GM12865 (cell line): ENCODE results near the gene TTC4.

Experiments used
- DNase-seq: peaks from one replicate; pipeline ENCODE4 v3.0.0; 2010; ENCODE audit warnings: low read depth
- H3K4me3 ChIP-seq: 2 replicates; pipeline ENCODE4 v1.5.1; 2011; ENCODE audit warnings: mild to moderate bottlenecking, low read depth, low read length, control low read depth
- TF ChIP-seq, protein P1 (sequence below): IDR thresholded peaks from 2 replicates; pipeline ENCODE4 v1.5.1; 2011; ENCODE audit warnings: low read length, control low read depth, low read depth, inconsistent platforms; ENCODE audit not compliant: insufficient read depth; ENCODE audit errors: missing control alignments

Gene TTC4

DNA sequence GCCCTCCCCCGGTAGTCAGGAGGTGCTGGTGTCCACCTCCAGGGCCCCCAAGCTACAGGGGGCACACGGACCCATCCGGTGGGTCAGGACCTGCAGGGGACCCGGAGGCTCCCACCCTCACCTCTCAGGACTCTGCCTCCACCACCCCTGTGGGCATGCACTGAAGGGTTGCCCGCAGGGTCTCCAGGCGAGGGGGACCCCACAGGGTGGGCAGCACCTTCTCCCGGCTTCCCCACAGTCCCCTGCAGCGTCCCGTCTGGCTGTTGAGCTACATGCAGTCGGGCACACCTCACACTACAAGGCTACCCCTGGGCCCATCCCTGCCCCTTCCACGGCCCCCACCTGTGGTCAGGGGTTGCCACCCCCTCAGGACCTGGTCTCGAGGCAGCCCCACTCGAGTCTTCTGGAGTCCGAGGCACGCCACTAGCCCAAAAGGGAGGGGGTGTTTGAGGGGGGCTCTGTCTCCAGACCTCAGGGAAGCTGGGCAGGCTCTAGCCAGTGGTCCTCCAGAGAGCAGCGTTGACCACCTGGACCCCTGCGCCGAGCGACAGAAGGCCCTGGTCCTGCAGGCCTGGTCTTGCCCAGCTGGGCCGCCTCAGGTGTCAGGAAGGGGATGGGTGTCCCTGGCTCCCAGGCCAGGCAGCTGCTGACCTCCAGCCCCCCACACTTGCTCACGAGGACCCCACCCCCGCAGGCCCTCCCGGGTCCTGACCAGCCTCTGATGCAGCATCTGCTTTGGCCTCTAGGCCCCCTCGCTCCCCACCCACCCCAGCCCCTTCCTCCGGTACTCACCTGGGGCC is 39.0 kb downstream of the TTC4 start:
- no peak overlapping the region for H3K4me3 ChIP-seq
- TF ChIP-seq, protein P1, sequence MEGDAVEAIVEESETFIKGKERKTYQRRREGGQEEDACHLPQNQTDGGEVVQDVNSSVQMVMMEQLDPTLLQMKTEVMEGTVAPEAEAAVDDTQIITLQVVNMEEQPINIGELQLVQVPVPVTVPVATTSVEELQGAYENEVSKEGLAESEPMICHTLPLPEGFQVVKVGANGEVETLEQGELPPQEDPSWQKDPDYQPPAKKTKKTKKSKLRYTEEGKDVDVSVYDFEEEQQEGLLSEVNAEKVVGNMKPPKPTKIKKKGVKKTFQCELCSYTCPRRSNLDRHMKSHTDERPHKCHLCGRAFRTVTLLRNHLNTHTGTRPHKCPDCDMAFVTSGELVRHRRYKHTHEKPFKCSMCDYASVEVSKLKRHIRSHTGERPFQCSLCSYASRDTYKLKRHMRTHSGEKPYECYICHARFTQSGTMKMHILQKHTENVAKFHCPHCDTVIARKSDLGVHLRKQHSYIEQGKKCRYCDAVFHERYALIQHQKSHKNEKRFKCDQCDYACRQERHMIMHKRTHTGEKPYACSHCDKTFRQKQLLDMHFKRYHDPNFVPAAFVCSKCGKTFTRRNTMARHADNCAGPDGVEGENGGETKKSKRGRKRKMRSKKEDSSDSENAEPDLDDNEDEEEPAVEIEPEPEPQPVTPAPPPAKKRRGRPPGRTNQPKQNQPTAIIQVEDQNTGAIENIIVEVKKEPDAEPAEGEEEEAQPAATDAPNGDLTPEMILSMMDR: no peak
- DNase-seq: no peak

DNA sequence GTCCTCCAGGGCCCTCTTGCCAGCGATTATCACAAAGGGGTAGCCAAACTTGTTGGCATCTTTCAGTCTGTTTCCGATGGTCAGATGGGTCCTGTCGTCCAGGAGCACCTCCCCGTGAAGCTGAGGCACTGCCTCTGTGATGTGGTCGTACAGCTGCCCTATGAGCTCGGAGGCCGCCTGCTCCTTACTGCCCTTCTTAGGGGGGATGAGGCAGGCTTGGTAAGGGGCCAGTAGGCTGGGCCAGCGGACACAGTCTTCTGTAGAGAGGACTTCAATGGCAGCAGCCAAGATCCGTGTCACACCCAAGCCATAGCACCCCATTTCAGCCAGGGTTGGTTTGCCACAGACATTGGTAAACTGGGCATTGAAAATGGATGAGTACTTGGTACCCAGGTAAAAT is 42.2 kb downstream of the TTC4 start:
- H3K4me3 ChIP-seq: no peak overlapping the region
- no peak for DNase-seq
- TF ChIP-seq, protein P1: no peak

DNA sequence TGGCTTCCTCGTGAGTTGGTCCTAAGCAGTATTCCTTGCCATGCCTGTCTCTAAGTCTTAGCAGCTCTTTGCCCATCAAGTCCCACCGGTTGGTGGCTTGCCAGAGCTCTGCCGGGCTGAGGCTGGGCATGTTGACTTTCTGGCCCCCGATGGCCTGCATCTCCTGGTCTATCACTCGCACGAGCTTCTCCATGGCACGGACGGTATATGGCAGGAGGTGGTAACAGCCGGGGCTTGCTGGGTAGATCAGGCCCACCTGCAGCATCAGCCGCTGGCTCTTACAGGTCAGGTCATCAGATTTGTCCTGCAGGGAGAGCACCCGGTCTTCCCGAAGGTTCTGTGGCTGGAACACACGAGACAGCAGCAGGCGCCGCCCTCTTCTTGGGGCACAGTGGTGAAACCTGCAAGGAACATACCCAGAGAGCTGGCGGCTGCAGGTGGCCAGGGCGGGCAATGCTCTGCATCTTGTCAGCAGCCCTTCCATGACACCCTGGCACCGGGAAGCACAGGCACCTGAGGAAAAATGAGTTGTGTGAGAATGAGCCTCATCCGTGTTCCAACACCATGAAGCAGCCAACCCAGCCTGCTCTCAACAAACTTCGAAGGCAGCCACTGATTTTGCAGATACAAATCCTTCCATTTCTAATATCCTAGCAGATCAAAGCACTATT is 43.2 kb downstream of the TTC4 start:
- no peak for DNase-seq
- no peak overlapping the region for H3K4me3 ChIP-seq
- TF ChIP-seq, protein P1: no peak

DNA sequence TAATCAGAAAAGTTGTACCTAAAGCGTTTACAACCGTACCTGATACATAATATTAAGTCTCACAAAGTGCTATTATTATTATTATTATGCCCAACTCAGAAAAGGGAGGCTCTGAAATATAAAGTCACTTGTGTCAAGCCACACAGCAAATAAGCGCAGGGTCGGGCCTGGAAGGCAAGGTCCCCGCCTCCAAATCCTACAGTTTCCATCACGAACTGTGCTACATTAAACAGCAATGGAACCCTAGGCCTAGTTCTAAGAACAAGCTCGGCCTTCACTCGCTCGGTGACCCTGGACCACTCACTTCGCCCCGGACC is 48.1 kb downstream of the TTC4 start:
- TF ChIP-seq, protein P1: no peak
- no peak for DNase-seq
- peak overlapping the region; percentile 94 for H3K4me3 ChIP-seq

DNA sequence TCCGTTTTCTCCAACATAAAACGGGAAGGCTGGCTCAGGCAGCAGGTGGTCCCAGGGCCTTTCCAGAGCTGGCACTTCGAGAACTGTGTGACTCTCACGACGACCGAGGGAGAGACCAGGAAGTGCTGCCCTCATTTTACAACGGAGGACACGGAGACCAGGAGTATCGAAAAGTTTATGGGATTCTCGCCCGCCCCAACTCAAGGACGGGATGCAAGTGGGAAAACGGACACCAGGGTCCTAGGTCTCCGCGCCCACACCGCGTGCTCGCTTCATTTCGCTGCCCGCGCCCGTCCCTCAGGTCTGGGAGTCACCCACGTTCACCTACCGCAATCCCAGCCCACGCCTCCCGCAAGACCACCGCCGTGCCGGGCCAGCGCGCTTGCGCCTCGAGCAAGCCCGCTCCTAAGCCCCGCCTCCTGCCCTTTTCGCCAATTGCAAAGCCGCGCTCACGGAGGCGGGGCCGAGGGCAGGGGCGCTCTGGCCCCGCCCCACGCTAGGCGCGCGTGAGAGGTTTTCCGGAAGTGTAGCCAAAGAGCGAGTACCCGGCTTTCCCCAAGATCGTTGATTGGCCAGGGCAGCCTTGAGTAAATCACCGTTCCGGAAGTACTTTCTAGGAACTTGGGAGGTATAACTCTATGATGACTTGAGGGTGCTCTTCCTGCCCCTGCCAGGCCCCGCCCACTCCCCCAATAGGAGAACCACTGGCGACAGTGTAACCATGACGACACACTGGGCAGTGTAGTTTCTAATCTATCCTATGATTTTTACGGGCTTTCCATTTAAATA is 48.7 kb downstream of the TTC4 start, which contains the start of gene PARS2:
PARS2 (minus strand) TSS at position 391 of the 789 bp plus-strand sequence. CDS start 5,362 bp downstream, outside the sequence.
- peak; percentile 99 for DNase-seq

DNA sequence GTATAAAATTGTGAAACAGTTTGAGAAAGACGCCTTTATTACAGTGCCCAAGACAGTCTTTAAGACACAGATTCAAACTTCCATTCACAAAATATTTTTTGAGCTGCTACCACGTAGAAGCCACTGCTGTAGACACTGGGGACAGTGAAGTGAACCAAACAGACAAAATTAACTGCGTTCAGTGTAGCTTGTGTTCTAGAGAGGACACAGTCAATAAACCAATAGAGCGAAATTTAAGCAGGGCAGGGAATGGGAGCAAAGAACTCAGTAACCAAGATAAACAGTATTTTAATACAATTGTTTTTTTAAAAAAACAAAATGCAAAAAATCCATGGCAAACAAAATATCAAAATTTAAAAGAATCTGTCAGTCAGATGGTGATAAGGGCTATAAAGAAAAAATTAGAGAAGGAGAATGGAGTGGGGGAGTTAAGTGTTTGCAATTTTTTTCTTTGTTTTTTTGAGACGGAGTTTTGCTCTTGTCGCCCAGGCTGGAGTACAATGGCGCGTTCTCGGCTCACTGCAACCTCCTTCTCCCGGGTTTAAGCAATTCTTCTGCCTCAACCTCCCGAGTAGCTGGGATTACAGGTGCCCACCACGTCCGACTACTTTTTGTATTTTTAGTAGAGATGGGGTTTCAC is 49.4 kb downstream of the TTC4 start:
- peak overlapping the region; percentile 68 for H3K4me3 ChIP-seq

More for the DNA sequence above, 48.7 kb downstream of the TTC4 start, which contains the start of gene PARS2:
- H3K4me3 ChIP-seq: peak within 1 kb of the TSS; percentile 94
- TF ChIP-seq, protein P1: no peak

More for the DNA sequence above, 49.4 kb downstream of the TTC4 start:
- TF ChIP-seq, protein P1: no peak
- no peak for DNase-seq
